ENCODE measurements around the gene PGLYRP4. TPM values are rescaled to one million over a fixed set of nuclear protein-coding genes. Genes with fewer than 3 reads are reported as not detected.

Gene PGLYRP4
- total RNA-seq, 1 experiment from 2014 or later, result 0.38 TPM

- no peak for TF ChIP-seq CTCF (IDR thresholded peaks at IDR 0.05; ENCODE audit: unreplicated experiment)
- peak; percentile 13 for DNase-seq
- CTCF ChIA-PET, result interaction anchor here (0.5 kb wide), 1 partner anchor 36 kb away, joined by 3 read pairs; the partner anchor contains the start of gene PGLYRP4
- no peaks in the 10 kb centered on the region for H3K9me3 Mint-ChIP-seq (ENCODE audit: low read depth, unreplicated experiment)
- intact Hi-C loops (cut with micrococcal nuclease; ENCODE audit: unreplicated experiment), result no loop called here
- no TSS peak for BruUV-seq (replicated peaks)
- H3K27me3 Mint-ChIP-seq (ENCODE audit: unreplicated experiment), result peaks cover 76% of the 10 kb centered on the region
- H3K36me3 Mint-ChIP-seq (ENCODE audit: insufficient read depth, unreplicated experiment), result no peaks in the 10 kb centered on the region
- H3K4me3 Mint-ChIP-seq (ENCODE audit: low read depth, unreplicated experiment), result no peak within 1 kb of the TSS
- no peaks in the 10 kb centered on the region for H3K4me1 Mint-ChIP-seq (ENCODE audit: low read depth, unreplicated experiment)
- H3K27ac Mint-ChIP-seq (ENCODE audit: unreplicated experiment), result no peak within 1 kb of the TSS
Measured at GRCh38 chr1:153312570-153313186, 36.0 kb downstream of the PGLYRP4 start, which contains the start of gene PGLYRP3. Gene PGLYRP3, minus strand, starts transcription at chr1:153312952. Its CDS starts 2,287 bp downstream, at chr1:153310665.

- no TSS peak for BruUV-seq (replicated peaks)
- no peak overlapping the region for H3K4me3 Mint-ChIP-seq (ENCODE audit: low read depth, unreplicated experiment)
- CTCF ChIA-PET, result no interaction called here
- H3K27me3 Mint-ChIP-seq (ENCODE audit: unreplicated experiment), result peaks cover 76% of the 10 kb centered on the region
- TF ChIP-seq CTCF (IDR thresholded peaks at IDR 0.05; ENCODE audit: unreplicated experiment), result no peak
- no peaks in the 10 kb centered on the region for H3K4me1 Mint-ChIP-seq (ENCODE audit: low read depth, unreplicated experiment)
- no peaks in the 10 kb centered on the region for H3K9me3 Mint-ChIP-seq (ENCODE audit: low read depth, unreplicated experiment)
- intact Hi-C loops (cut with micrococcal nuclease; ENCODE audit: unreplicated experiment), result no loop called here
- no peak for DNase-seq
- no peaks in the 10 kb centered on the region for H3K36me3 Mint-ChIP-seq (ENCODE audit: insufficient read depth, unreplicated experiment)
- H3K27ac Mint-ChIP-seq (ENCODE audit: unreplicated experiment), result no peak overlapping the region
Measured at GRCh38 chr1:153310526-153310925, 38.1 kb downstream of the PGLYRP4 start.

GRCh38 chr1:153309441-153309840 is 39.2 kb downstream of the PGLYRP4 start:
- Mint-ChIP-seq H3K27ac (ENCODE audit: unreplicated experiment) (no peak overlapping the region), H3K27me3 (ENCODE audit: unreplicated experiment) (peaks cover 85% of the 10 kb centered on the region), H3K36me3 (ENCODE audit: insufficient read depth, unreplicated experiment) (no peaks in the 10 kb centered on the region), H3K4me3 (ENCODE audit: low read depth, unreplicated experiment) (no peak overlapping the region), H3K9me3 (ENCODE audit: low read depth, unreplicated experiment) (no peaks in the 10 kb centered on the region), H3K4me1 (ENCODE audit: low read depth, unreplicated experiment) (no peaks in the 10 kb centered on the region)
- CTCF ChIA-PET, result interaction anchor here (0.5 kb wide), 1 partner anchor 31 kb away, joined by 4 read pairs; no protein-coding TSS in a partner anchor
- intact Hi-C loops (cut with micrococcal nuclease; ENCODE audit: unreplicated experiment), result no loop called here
- TF ChIP-seq CTCF (IDR thresholded peaks at IDR 0.05; ENCODE audit: unreplicated experiment), result no peak
- no TSS peak for BruUV-seq (replicated peaks)
- no peak for DNase-seq

- H3K27me3 Mint-ChIP-seq (ENCODE audit: unreplicated experiment), result peaks cover 92% of the 10 kb centered on the region
Measured at GRCh38 chr1:153308540-153308939, 40.1 kb downstream of the PGLYRP4 start.

More at GRCh38 chr1:153308540-153308939, 40.1 kb downstream of the PGLYRP4 start:
- no peak overlapping the region for H3K4me3 Mint-ChIP-seq (ENCODE audit: low read depth, unreplicated experiment)
- BruUV-seq (replicated peaks), result no TSS peak
- DNase-seq, result no peak
- no peak overlapping the region for H3K27ac Mint-ChIP-seq (ENCODE audit: unreplicated experiment)
- no peaks in the 10 kb centered on the region for H3K36me3 Mint-ChIP-seq (ENCODE audit: insufficient read depth, unreplicated experiment)
- H3K9me3 Mint-ChIP-seq (ENCODE audit: low read depth, unreplicated experiment), result no peaks in the 10 kb centered on the region
- TF ChIP-seq CTCF (IDR thresholded peaks at IDR 0.05; ENCODE audit: unreplicated experiment), result no peak
- intact Hi-C loops (cut with micrococcal nuclease; ENCODE audit: unreplicated experiment), result no loop called here
- no peaks in the 10 kb centered on the region for H3K4me1 Mint-ChIP-seq (ENCODE audit: low read depth, unreplicated experiment)
- CTCF ChIA-PET, result no interaction called here
